HAP-1 (cell line): ENCODE measurements around the gene SLC25A39.

ENCODE experiments used
- DNase-seq, 2 experiments: peaks; one replicate each; pipeline ENCODE4 v3.0.0-alpha.2; 2016 to 2020; ENCODE audit warnings: low spot score in 2 of 2
- H3K27me3 ChIP-seq: fragments of 250-450 bp; sonication (Bioruptor Pico); 2 replicates; pipeline ENCODE4 v1.5.1; 2020; ENCODE audit warnings: low read depth, mild to moderate bottlenecking, moderate library complexity
- H3K36me3 ChIP-seq: fragments of 250-450 bp; sonication (Bioruptor Pico); replicated peaks from 2 replicates; pipeline ENCODE4 v1.5.1; 2020; ENCODE audit warnings: mild to moderate bottlenecking
- H3K4me1 ChIP-seq: fragments of 250-450 bp; sonication (Bioruptor Pico); 2 replicates; pipeline ENCODE4 v1.5.1; 2020; ENCODE audit warnings: mild to moderate bottlenecking
- H3K4me3 ChIP-seq: fragments of 250-450 bp; sonication (Bioruptor Pico); 2 replicates; pipeline ENCODE4 v1.5.1; 2020; ENCODE audit warnings: mild to moderate bottlenecking, moderate library complexity
- H3K9me3 ChIP-seq: fragments of 250-450 bp; sonication (Bioruptor Pico); 2 replicates; pipeline ENCODE4 v1.5.1; 2020; ENCODE audit warnings: mild to moderate bottlenecking, moderate library complexity
- in situ Hi-C: fragments of 300-500 bp; cut with MboI; formaldehyde crosslinking; loops from 3 replicates; pipeline ENCODE4 v1.14.3; 2020; ENCODE audit warnings: low sequenced_read_pairs, inconsistent platforms, mixed read lengths

SLC25A39 gene

DNA sequence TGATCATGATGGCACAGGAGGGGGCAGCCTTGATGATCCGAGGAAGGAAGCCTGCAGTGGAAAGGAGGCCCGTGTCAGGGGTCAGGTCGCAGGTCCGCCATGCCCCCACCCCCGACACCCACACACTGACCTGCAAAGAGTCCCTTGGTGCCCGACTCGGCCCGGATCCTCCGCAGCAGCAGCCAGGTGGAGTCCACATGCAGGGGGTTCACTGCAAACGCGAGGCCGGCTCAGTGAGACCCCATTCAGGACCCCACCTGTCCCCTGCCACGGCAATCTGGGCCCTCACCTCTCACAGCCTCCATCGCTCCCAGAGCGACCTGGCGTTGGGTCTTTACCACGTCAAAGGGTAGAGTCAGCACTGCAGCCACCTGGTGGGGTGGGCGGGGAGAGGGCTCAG is 4.6 kb downstream of the SLC25A39 start:
- no peak for DNase-seq
- no peak overlapping the region for H3K4me3 ChIP-seq
- in situ Hi-C loops: no loop called here
- peaks cover 10% of the 10 kb centered on the region for H3K27me3 ChIP-seq
- peaks cover 5% of the 10 kb centered on the region; the same call in 1 of the 2 replicates for H3K4me1 ChIP-seq
- peaks cover 39% of the 10 kb centered on the region for H3K36me3 ChIP-seq
- no peaks in the 10 kb centered on the region for H3K9me3 ChIP-seq

DNA sequence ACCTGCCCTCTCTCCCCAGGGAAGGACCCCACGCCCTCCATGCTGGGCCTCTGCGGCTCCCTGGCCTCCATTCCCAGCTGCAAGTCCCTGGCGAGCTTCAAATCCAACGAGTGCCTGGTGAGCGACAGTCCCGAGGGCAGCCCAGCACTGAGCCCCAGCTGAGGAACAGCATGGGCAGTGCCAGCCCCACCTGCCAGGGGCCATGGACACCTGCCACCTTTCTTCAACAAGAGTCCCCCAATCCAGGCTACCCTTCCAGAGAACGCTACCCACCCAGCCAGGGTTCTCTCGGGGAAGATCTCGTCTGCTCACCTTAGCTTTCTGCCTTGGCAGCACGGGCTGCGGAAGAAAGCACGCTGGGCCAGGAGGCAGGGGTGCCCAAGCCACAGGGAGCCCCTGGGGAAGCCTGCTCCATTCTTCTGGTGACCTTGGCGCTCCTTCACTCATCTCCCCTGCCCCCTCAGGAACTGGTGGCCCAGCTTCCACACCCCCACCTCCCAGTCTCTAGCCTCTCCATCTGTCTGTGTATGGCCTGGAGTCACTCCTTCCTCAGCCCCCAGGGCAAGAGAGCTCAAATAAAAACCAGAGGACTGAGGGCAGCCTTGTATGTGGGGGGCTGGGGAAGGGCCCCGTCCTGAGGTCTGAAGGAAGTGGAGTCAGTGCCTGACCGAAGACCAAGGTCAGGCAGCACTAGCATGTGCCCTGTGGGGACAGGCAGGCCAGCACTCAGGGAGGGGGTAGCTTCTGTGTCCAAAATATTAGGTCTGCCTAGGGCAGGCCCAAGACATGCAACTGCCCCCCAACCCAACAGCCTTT is 6.3 kb downstream of the SLC25A39 start:
- no peak for DNase-seq
- Histone ChIP-seq H3K4me3 (no peak overlapping the region), H3K27me3 (peaks cover 21% of the 10 kb centered on the region), H3K36me3 (peaks cover 35% of the 10 kb centered on the region), H3K4me1 (0 out of 2 replicates have a peak, but pooled peaks cover 2% of the 10 kb centered on the region), H3K9me3 (no peaks in the 10 kb centered on the region)
- in situ Hi-C loops: no loop called here

DNA sequence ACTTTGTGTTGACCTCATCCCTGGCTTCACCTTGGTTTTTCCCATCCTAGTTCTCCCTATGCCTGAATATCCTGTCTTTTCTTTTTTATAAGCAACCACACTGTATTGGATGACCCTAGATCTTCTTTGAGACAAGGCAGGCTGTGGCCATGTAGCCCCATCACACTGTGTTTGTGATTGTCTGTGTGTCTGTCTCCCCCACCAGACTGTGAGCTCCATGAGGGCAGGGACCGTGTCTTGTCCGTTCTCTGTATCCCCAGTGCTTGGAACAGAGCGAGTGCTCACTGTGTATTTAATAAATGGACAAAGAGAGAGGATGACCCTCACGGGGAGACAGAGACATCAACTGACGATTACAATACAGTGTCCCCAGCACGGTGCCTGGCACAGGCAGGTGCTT is 7.1 kb downstream of the SLC25A39 start:
- H3K9me3 ChIP-seq: no peaks in the 10 kb centered on the region
- DNase-seq: no peak
- H3K4me3 ChIP-seq: no peak overlapping the region
- 0 out of 2 replicates have a peak, but pooled peaks cover 2% of the 10 kb centered on the region for H3K4me1 ChIP-seq
- in situ Hi-C loops: no loop called here
- H3K36me3 ChIP-seq: peaks cover 32% of the 10 kb centered on the region
- peaks cover 21% of the 10 kb centered on the region for H3K27me3 ChIP-seq

- H3K4me1 ChIP-seq: 0 out of 2 replicates have a peak, but pooled peaks cover 2% of the 10 kb centered on the region
- H3K4me3 ChIP-seq: peak overlapping the region; percentile 25
- peaks cover 21% of the 10 kb centered on the region for H3K27me3 ChIP-seq
- no peaks in the 10 kb centered on the region for H3K9me3 ChIP-seq
- in situ Hi-C loops: no loop called here
- DNase-seq: peak in 1 of 2 experiments; percentile 76
- H3K36me3 ChIP-seq: peaks cover 17% of the 10 kb centered on the region
These were observed 8.6 kb downstream of the SLC25A39 start for GRCh38 chr17:44315760-44316731.

DNA sequence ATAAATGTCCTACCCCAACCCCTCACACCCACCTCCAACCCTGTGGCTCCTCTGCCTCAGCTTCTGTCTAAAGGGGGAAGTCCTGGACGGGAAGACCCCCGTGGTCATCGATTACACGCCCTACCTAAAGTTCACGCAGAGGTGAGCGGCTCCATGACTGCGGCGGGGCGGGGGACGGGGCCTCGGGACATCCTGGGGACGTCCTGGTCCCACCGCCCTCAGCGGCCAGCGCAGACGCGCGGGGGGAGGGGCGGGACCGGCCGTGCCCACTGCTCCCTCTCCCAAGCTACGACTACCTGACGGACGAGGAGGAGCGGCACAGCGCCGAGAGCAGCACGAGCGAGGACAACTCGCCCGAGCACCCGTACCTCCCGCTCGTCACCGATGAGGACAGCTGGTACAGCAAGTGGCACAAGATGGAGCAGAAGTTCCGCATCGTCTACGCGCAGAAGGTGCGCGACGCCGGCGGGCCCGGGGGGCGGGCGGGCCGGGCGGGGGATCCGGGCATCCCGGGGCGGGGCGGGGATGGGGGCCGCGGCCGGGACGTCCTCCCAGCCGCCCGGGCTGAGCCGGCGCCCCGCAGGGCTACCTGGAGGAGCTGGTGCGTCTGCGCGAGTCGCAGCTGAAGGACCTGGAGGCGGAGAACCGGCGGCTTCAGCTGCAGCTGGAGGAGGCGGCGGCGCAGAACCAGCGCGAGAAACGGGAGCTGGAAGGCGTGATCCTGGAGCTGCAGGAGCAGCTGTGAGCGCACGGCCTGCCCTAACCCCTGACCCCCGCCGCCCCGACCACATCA is 9.6 kb downstream of the SLC25A39 start:
- peak; percentile 17 to 73 for DNase-seq
- H3K36me3 ChIP-seq: peaks cover 7% of the 10 kb centered on the region
- H3K9me3 ChIP-seq: no peaks in the 10 kb centered on the region
- in situ Hi-C loops: no loop called here
- H3K4me3 ChIP-seq: peak overlapping the region; percentile 25
- 0 out of 2 replicates have a peak, but pooled peaks cover 2% of the 10 kb centered on the region for H3K4me1 ChIP-seq
- H3K27me3 ChIP-seq: peaks cover 21% of the 10 kb centered on the region

DNA sequence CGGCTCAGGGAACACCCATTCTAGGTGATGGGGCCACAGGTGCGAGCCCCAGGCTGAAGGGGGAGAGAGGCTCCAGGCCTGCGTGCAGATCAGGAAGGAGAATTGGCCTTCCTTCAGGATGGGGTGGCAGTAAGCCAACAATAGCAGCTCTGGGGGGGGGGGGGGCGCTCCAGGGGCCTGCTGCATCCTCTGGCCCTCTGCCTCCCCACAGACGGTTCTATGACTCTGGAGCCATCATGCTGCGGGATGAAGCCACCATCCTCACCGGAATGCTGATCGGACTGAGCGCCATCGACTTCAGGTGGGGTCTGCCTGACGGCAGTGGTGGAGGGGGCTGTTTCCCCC is 10.1 kb downstream of the SLC25A39 start:
- in situ Hi-C loops: no loop called here
- Histone ChIP-seq H3K27me3 (peaks cover 21% of the 10 kb centered on the region), H3K9me3 (no peaks in the 10 kb centered on the region), H3K4me3 (no peak overlapping the region), H3K36me3 (peaks cover 2% of the 10 kb centered on the region), H3K4me1 (0 out of 2 replicates have a peak, but pooled peaks cover 2% of the 10 kb centered on the region)
- no peak for DNase-seq

- in situ Hi-C loops: no loop called here
These were observed 10.6 kb downstream of the SLC25A39 start for GRCh38 chr17:44314031-44314430.

GRCh38 chr17:44312396-44313104 is 12.1 kb downstream of the SLC25A39 start:
- Histone ChIP-seq H3K27me3 (peaks cover 24% of the 10 kb centered on the region), H3K9me3 (no peaks in the 10 kb centered on the region), H3K36me3 (no peaks in the 10 kb centered on the region), H3K4me1 (0 out of 2 replicates have a peak, but pooled peaks cover 2% of the 10 kb centered on the region), H3K4me3 (no peak overlapping the region)
- in situ Hi-C loops: no loop called here
- no peak for DNase-seq

More at GRCh38 chr17:44314031-44314430, 10.6 kb downstream of the SLC25A39 start:
- Histone ChIP-seq H3K36me3 (no peaks in the 10 kb centered on the region), H3K4me1 (0 out of 2 replicates have a peak, but pooled peaks cover 2% of the 10 kb centered on the region), H3K27me3 (peaks cover 21% of the 10 kb centered on the region), H3K9me3 (no peaks in the 10 kb centered on the region), H3K4me3 (no peak overlapping the region)
- DNase-seq: no peak

- no peaks in the 10 kb centered on the region for H3K9me3 ChIP-seq
- no peak for DNase-seq
These were observed 13.0 kb downstream of the SLC25A39 start for GRCh38 chr17:44311562-44312181.

GRCh38 chr17:44310609-44311376 is 13.8 kb downstream of the SLC25A39 start:
- no peak for DNase-seq
- in situ Hi-C loops: no loop called here
- H3K9me3 ChIP-seq: no peaks in the 10 kb centered on the region
- no peaks in the 10 kb centered on the region for H3K36me3 ChIP-seq
- H3K4me3 ChIP-seq: no peak overlapping the region
- no peaks in the 10 kb centered on the region for H3K4me1 ChIP-seq
- peaks cover 19% of the 10 kb centered on the region for H3K27me3 ChIP-seq

More at GRCh38 chr17:44311562-44312181, 13.0 kb downstream of the SLC25A39 start:
- H3K27me3 ChIP-seq: peaks cover 24% of the 10 kb centered on the region
- no peaks in the 10 kb centered on the region for H3K36me3 ChIP-seq
- H3K4me3 ChIP-seq: no peak overlapping the region
- in situ Hi-C loops: no loop called here
- 0 out of 2 replicates have a peak, but pooled peaks cover 2% of the 10 kb centered on the region for H3K4me1 ChIP-seq

GRCh38 chr17:44310188-44310587 is 14.4 kb downstream of the SLC25A39 start:
- no peak for DNase-seq
- Histone ChIP-seq H3K27me3 (peaks cover 14% of the 10 kb centered on the region), H3K4me1 (no peaks in the 10 kb centered on the region), H3K9me3 (no peaks in the 10 kb centered on the region), H3K4me3 (no peak overlapping the region), H3K36me3 (no peaks in the 10 kb centered on the region)
- in situ Hi-C loops: no loop called here

GRCh38 chr17:44309472-44309871 is 15.2 kb downstream of the SLC25A39 start:
- in situ Hi-C loops: no loop called here
- H3K36me3 ChIP-seq: no peaks in the 10 kb centered on the region
- no peaks in the 10 kb centered on the region for H3K4me1 ChIP-seq
- H3K9me3 ChIP-seq: no peaks in the 10 kb centered on the region
- H3K4me3 ChIP-seq: no peak overlapping the region
- H3K27me3 ChIP-seq: peaks cover 9% of the 10 kb centered on the region
- no peak for DNase-seq
